HG02571 (cell line): ENCODE results near the gene PRR15L.

Source experiments
- ATAC-seq: cut with Tn5 transposase; IDR thresholded peaks from one replicate; pipeline ENCODE4 v1.9.1; 2021; ENCODE audit warnings: mild to moderate bottlenecking, moderate library complexity; ENCODE audit not compliant: unreplicated experiment

Gene PRR15L

DNA sequence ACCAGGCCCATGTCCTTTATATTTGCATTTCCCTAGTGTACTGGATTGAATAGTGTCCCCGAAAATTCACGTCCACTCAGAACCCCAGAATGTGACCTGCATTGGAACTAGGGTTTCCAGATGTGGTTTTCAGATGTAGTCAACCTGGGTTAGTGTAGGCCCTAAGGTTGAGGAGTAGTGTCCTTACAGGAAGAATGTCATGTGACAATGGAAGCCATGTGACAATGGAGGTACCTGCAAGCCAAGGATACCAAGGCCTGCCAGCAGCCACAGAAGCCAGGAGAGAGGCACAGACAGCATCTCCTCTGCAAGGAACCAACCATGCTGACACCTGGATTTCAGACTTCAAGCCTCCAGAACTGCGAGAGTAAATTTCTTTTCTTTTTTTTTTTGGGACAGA lies 5.2 kb upstream of the PRR15L start:
- no peak for ATAC-seq

DNA sequence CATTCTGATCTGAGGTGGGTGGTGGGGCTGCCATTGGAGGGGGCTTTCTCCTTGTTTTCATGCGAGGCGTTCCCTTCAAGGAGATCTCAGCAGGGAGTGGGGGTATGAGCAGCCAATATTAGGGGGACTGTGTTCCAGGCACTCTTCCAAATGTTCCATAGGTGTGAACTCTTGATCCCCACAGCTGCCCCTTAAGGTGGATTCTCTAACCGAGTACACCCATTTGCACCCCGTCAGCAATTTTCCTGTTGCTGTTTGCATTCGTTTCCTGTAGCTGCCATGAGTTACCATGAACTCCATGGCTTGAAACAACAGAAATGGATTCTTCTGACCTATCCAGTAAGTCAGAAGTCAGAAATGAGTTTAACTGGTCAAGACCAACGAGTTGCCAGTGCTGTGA lies 3.7 kb upstream of the PRR15L start:
- no peak for ATAC-seq

- ATAC-seq: no peak
These were observed 2.4 kb upstream of the PRR15L start for GRCh38 chr17:47959825-47960655.

DNA sequence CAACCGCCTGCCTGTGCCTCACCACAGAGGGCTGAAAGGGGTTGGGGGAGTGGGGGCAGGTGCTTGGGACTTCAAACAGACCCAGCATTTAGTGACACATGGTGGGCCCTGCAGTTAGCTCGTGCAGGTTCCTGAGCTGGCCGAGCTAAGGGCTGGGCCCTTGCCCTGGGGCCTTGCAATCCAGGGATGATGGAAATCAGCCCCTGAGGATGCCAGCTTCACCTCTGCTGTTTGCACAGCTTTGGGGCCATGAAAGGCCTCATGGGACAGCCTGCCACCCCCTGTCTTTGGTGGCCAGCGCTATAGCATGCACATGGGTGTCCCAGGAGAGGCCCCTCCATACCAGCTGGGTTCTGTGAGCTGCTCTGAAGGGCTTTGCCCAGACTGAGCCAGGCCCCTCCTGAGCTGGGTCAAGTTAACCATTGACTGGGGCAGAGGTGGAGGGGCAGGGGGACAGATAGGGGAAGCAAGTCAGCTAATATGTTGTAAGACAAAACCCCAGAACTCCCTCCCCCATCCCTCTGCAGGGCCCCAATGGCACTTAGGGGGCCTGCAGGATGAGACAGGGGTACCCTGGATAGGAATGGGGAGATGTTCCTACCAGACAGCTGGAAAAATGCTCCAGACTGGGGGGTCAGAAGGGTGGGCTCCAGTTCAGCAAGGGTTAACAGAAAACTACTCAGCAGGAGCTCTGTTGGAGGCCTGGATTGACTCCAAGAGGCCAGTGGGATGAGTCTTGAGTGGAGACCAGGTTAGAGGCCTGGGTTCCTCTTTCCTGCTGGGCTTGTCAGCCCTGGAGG lies 692 bp downstream of the PRR15L start:
- no peak for ATAC-seq

GRCh38 chr17:47955497-47956461 lies 1.9 kb downstream of the PRR15L start:
- ATAC-seq: no peak

DNA sequence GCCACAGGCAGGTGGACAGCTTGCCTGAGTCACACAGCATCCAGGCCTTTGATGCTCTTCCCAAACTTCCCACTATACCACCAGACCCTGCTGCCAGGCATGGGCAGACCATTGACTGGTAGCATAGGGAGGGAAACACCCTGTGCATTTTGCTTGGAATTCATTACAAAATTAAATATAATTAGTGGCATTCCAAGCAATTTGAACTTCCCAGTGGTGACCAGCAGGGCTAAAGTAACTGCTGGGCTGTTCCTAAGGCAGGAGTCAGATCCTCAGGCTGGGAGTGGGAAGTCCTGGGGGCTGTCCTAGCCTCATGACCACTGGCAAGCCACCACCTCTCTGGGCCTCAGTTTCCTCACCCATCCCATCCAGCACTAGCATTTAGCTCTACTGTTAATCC lies 3.8 kb downstream of the PRR15L start:
- ATAC-seq: no peak

- ATAC-seq: no peak
These were observed 5.3 kb downstream of the PRR15L start for GRCh38 chr17:47952171-47953021.

- no peak for ATAC-seq
These were observed 7.2 kb downstream of the PRR15L start for GRCh38 chr17:47950448-47950847.

GRCh38 chr17:47949946-47950345 lies 7.7 kb downstream of the PRR15L start:
- no peak for ATAC-seq

DNA sequence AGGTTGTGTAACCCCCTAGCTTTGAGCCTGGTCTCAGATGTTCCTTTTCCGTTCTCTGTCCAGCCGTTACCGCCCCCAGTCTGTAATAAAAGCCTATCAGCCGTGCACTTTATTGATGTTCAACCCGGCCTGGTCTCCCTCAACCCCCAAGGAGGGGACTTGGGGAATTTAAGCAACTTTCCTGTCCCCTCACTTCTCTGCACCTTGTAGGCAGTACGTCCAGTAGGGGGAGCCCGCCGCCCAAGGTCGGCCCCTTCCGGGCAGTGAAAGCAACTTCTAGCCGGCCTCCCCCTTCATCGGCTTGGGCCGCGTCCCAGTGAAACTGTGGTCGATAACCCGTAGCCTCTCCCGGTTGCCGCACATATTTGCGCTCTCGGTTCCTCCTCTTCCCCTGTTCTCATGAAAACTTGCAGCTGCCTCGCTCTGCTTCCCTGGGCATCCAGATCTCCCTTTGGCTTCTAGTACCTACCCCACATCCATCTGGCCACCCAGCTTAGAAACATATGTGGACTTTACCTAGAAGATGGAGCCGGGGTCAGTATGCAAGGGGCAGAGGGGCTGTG lies 8.4 kb downstream of the PRR15L start:
- ATAC-seq: no peak

GRCh38 chr17:47948706-47949196 lies 8.9 kb downstream of the PRR15L start:
- no peak for ATAC-seq

DNA sequence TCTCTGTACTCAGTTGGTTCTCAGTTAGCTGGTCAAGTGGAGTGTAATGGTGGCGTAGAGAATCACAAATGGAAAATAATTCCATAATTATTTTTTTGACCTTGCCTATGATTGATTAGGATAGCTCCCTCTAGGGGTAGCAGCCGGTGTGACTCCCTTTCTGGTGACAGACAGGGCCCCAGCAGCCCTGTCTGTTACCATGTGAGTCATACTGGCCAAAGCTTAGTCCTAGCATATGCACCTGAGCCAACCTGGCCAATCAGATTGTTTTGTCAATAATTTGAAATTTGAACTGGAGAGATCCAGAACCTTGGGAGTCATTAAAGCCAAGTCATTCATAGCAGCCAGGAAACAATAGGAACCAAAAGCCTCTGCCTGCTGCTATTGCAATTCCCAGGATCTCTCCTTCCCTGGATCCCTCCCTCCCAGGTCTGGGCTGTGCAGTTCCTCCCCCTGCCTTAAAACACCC lies 10.7 kb downstream of the PRR15L start:
- no peak for ATAC-seq

- no peak for ATAC-seq
These were observed 11.2 kb downstream of the PRR15L start for GRCh38 chr17:47946516-47946915.

GRCh38 chr17:47945529-47946508 lies 11.9 kb downstream of the PRR15L start:
- ATAC-seq: no peak

- no peak for ATAC-seq
These were observed 12.6 kb downstream of the PRR15L start for GRCh38 chr17:47945080-47945479.

DNA sequence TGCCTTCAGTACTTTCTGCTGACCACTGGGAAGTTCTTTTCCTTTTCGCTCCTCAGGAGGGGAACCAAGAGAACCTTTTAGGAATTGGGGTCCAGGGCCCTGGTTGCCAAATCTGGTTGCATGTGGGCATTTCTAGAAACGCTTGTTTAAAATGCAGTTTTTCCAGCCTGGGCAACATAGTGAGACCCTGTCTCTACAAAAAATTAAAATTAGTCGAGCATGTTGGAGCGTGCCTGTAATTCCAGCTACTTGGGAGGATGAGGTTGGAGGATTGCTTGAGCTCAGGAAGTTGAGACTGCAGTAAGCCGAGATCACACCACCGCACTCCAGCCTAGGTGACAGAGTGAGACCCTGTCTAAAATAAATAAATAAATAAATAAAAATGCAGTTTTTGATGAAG lies 15.1 kb downstream of the PRR15L start:
- no peak for ATAC-seq

DNA sequence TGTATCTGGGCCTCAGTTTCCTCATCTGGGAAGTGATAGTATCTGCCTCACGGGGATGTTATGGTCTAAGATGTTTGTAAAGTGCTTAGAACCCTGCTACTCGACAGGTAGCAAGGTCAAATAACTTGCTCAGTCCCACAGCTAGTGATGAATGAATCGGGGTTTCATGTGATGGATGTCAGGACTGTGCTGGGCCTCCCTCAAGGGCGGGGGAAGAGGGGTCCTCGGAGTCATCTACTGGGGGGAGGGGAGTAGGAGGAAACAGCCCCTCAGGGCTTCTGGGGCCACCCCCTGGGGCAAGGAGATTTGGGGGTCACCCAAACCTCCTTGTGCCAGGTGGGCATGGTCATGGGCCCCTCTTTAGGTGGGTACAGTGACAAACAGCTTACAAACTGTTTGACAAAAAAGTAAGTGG lies 15.6 kb downstream of the PRR15L start:
- ATAC-seq: no peak
